Stimulated activated CD8-positive, alpha-beta memory T cell treated with anti-CD3 and anti-CD28 coated beads, Interleukin-12 subunit alpha, Interleukin-12 subunit beta, amount 100 ng/mL, for 4 hours (primary cell): Measurements from ENCODE around the gene C1QTNF1.
"Not testable (repeated sequence)": the region's sequence is repeated elsewhere in the genome, so short reads cannot be mapped to it uniquely, and the experiment has no call there.

Experiments used
- DNase-seq: peaks from one replicate; pipeline ENCODE4 v3.0.0-alpha.2; 2020; ENCODE audit warnings: low read depth

C1QTNF1 gene

GRCh38 chr17:79023180-79023705 is 726 bp upstream of the C1QTNF1 start:
- DNase-seq, result no peak

- DNase-seq, result no peak
These were observed 1.1 kb downstream of the C1QTNF1 start for GRCh38 chr17:79024901-79025737.

GRCh38 chr17:79026376-79027273 is 2.7 kb downstream of the C1QTNF1 start:
- DNase-seq, result no peak

GRCh38 chr17:79027274-79027924 is 3.4 kb downstream of the C1QTNF1 start:
- DNase-seq, result no peak

GRCh38 chr17:79027925-79028491 is 4.0 kb downstream of the C1QTNF1 start:
- DNase-seq, result no peak

GRCh38 chr17:79028496-79029326 is 4.7 kb downstream of the C1QTNF1 start:
- DNase-seq, result no peak

GRCh38 chr17:79029327-79030009 is 5.5 kb downstream of the C1QTNF1 start:
- DNase-seq, result no peak

GRCh38 chr17:79030636-79031035 is 6.7 kb downstream of the C1QTNF1 start:
- not testable (repeated sequence) for DNase-seq

GRCh38 chr17:79031996-79032875 is 8.3 kb downstream of the C1QTNF1 start:
- no peak for DNase-seq

- DNase-seq, result no peak
These were observed 9.2 kb downstream of the C1QTNF1 start for GRCh38 chr17:79033046-79033616.

- no peak for DNase-seq
These were observed 10.0 kb downstream of the C1QTNF1 start for GRCh38 chr17:79033741-79034501.

- DNase-seq, result no peak
These were observed 11.0 kb downstream of the C1QTNF1 start for GRCh38 chr17:79034931-79035485.

- no peak for DNase-seq
These were observed 11.7 kb downstream of the C1QTNF1 start for GRCh38 chr17:79035686-79036085.

- no peak for DNase-seq
These were observed 12.2 kb downstream of the C1QTNF1 start for GRCh38 chr17:79036181-79036580.

GRCh38 chr17:79036596-79036995 is 12.6 kb downstream of the C1QTNF1 start:
- no peak for DNase-seq

GRCh38 chr17:79038545-79039135 is 14.7 kb downstream of the C1QTNF1 start:
- DNase-seq, result no peak

- no peak for DNase-seq
These were observed 15.2 kb downstream of the C1QTNF1 start for GRCh38 chr17:79039171-79039570.
